Stimulated activated CD8-positive, alpha-beta memory T cell treated with anti-CD3 and anti-CD28 coated beads, Interleukin-2, amount 100 ng/mL, for 48 hours (primary cell): ENCODE data around the gene HSPA12B.

Experiments used
- DNase-seq, 2 donors: peaks; one replicate each; pipeline ENCODE4 v3.0.0-alpha.2; 2020; ENCODE audit warnings: low read depth in 2 of 2

Gene HSPA12B

DNA sequence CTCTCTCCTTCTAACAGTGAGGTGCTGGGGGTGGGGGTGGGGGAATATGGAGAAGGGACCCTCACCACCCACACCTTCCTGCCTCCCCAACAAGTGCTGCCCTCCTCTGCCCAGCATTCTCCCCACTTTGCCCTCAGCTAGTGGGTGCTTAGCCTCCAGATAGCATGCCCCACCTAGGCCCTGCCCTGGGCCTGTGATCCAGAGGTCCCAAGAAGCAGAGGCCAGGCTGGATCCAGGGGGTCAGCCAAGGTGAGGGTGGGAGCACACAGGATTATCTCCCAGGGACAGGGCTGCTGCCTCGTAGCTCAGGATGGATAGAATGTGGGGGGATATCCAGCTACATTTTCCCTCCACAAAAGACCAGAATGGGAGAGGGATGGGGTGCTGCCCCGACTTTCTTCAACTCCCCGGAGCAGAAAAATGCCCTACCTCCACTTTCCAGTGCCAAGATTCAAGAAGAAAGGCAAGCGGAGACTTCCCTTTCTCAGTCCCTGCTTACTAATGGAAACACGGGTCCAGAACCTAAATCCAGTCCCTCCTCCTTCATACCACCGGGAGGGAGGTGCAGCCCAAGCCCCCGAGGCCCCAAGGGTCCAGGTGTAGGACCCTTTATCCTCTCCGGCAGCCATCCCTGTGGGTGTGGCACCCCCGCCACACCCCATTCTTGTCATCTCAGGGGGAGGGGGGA lies 34.1 kb downstream of the HSPA12B start:
- no peak for DNase-seq

DNA sequence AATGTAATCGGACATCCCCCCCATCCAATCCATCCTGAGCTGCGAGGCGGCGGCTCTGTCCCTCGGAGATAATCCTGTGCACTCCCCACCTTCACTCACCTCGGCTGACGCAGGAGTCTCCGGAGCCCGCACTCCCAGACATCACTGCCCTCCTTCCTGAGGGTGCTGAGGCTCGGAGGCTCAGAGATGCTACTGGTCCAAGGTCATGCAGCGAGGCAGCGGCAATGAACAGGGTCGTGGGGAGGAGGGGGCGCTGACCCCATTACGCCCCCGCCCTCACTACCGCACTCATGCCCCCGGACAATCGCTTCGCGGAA lies 34.6 kb downstream of the HSPA12B start:
- DNase-seq = no peak

DNA sequence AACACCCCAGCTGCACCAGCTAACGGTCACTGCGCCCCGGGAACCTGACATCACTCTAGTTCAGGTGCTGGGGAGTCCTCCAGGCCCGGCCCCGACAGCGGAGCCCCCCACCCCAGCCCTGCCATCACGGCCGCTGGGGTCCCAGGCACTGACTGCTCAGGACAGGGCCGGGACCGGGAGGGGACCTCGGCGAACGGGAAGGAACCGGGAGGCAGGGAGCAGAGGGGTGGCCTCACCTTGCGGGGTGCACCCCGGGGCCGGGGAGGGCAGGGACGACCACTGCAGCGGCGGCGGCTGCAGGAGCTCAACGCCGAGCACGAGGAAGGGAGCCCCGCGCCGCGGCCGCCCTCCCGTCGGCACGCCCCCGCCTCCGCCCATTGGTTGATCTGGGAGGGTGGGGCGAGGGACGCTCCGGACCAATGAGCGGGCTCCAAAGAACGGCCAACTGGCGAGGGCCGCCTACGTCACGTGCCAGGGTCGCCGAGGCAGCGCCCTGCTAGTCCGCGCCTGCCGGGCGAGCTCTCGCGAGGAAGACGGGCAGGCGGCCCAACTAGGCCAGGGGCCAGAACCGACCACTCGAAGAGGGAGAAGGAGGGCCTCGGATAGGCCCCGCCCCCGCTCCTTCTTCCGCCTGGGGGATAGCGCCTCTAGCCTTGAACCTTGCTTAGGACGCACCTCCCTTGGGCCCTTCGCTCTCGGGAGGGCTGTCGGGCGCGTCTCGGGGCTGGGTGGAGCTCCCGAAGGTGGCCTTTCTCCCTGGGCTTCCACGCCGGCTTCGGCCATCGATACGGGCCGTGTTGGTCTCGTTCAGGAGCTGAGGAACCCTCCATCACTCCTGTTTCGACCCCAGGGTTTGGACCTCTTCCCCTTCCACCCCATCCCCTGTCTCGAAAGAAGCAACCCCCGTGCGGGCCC lies 35.2 kb downstream of the HSPA12B start, which contains the start of gene ADISSP:
Gene ADISSP, minus strand, starts transcription at position 327 of the 915 bp plus-strand sequence. CDS start 7,653 bp downstream, outside the sequence.
- peak; percentile 94 to 98 for DNase-seq

DNA sequence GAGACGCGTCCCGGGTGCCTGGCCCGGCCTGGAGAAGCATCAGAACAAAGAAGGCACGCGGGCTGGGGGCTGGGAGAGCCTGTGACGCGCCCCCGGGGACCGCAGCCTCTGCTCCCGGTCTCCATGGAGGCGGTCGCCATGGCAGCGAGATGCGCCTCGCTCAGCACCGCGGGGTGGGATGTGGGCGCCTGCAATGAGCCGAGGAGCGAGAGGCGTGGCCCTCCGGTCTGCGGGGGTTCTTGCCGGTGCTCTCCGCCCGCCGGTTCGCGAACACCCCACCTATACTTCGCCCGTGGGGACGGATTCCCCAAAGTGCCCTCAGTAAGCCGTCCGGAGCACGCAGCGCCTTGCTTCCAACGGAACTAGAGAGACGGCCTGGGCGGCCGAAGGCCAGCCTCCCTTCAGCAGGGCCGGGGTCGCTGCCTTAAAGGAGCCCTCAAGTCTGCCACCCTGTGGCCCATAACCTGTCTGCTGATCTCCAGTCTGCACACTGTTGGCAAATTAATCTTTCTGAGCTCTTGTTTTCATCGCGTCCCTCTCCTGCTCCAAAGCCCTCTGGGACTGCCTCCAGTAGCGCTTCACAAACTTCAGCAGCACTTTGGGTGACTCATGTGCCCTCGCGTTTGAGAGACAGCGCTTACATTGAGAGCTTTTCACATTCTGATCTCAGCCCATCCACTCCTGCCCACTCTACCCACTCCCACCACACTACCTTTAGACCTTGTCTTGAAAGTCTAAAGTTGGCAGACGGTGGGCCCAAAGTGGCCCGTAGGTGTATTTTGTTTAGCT lies 36.1 kb downstream of the HSPA12B start:
- DNase-seq = peak; percentile 66 to 71

GRCh38 chr20:3771552-3772058 lies 39.1 kb downstream of the HSPA12B start:
- DNase-seq = no peak

DNA sequence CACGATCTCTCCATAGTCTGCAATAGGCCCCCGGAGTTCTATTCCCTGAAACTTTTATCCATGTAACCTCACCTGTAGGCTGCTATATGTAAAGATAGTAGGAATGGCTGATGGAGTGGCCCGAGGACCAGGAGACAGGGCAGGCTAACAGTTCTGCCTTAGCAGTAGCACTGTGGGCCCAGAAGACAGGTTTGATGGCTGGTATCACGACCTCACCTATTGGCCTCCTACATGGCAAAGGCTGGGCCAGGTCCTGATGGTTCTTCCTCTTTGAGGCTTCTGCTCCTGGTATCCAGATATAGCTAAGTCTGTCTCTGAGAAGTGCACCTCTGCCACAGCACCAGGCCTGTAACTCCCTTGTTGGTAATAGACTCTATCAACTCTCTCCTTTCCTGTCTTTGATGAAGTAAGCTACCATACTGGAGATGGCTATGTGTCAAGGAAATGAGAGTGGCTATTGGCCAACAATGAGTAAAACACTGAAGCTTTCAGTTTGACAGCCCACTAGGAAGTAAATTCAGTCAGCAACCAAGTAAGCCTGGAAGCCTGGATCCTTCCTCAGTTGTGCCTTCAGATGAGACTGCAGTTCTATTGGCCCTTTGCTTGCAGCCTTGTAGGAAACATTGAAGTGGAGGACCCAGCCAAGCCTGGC lies 43.1 kb downstream of the HSPA12B start:
- no peak for DNase-seq

DNA sequence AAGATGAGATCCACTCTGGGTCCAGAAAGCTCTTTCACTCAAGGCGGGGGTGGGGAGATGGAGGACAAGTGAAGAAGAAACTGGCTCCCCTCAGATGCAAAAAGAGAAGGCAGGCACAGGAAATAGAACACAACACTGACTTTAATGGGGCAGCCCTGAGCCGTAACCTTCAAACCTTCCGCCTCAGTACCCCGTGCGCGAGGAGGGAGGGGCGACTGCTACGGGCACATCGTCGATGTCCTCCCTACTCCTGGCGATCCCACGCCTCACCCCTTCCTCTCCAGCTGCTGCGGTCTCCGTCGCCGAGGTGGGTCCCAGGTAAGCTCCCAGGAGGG lies 44.9 kb downstream of the HSPA12B start:
- DNase-seq = no peak

DNA sequence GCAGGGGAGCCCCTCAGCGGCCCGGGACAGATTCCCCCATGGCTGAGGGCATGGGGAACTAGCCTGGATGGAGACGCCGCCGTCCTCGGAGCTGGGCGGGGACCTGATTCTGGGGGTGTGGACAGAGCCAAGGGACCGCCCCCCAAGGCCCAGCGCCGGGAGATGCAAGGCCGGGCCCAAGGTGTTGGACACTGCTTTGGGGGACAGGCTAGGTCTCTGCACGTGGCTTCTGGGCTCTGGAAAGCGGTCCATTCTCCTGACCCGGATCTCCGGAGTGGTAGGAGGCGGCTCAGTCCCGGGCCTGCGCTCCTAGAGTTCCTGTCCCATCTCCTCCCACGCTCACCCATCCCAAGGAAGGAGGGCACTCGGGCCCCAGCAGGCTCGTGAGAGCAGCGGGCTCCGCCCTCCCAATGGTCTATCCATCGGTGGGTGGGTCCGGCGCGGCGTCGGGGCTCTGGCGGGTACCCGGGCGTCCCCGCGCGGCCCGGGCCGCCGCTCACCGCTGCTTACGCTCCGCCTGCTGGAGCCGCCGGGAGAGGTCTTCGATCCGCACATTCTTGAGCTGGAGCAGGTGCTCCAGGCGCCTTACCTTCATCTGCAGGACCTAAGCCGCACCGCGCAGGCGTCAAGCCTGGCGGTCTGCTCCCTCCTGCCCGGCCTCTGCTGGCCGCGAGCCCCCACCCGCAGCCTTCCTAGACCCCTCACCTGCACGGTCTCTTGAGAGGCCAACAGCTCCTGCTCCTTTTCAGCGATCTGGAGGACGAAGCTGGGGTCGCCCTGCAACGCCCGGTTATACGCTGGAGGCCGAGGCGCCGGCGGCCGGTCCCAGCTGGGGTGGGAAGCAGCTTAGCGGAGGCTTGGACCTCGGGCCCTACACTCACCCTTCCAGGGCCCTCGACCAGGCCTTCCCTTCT lies 45.5 kb downstream of the HSPA12B start:
- peak; percentile 27 to 40 for DNase-seq

DNA sequence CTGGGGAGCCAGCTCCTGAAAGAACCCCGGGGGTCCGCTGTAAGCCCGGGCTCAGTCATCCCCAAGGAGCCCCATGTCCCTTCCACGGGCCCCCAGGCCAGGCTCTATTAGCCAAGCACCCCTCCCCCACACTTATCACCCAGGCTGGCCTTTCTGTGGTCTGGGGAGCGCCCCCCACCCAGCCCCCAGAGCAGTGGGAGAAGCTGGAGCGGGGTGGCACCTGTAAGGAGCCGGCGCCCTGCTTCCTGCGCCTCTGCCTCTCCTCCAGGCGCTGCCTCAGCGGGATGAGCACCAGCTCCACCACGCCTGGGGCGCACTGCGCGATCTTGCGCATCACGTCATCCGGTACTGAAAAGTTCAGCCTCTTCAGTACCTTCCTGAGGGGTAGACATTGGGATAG lies 46.5 kb downstream of the HSPA12B start:
- DNase-seq = no peak

- no peak for DNase-seq
These were observed 48.8 kb downstream of the HSPA12B start, which contains the start of gene SPEF1 for GRCh38 chr20:3781153-3781910. Gene SPEF1, minus strand, starts transcription at chr20:3781448. Its CDS starts 161 bp downstream, at chr20:3781287.

DNA sequence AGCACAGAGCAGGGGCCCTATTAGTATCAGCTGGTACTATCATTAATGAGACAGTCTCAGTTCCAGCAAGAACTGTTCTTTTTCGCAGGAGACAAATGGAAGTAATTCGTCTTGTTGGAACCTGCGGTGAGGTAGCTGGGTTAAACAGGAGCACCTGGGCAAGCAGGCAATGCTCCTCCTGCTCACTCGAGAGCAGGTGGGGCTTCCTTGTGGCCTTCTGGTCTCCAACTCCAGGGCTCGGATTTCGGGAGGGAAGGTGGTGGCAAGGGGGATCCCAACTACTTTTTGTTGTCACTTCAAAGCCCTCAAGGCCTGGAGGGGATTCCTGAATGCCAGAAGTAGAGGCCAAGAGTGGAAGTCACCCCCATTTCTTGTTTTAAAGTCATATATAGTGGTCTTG lies 50.1 kb downstream of the HSPA12B start:
- no peak for DNase-seq

DNA sequence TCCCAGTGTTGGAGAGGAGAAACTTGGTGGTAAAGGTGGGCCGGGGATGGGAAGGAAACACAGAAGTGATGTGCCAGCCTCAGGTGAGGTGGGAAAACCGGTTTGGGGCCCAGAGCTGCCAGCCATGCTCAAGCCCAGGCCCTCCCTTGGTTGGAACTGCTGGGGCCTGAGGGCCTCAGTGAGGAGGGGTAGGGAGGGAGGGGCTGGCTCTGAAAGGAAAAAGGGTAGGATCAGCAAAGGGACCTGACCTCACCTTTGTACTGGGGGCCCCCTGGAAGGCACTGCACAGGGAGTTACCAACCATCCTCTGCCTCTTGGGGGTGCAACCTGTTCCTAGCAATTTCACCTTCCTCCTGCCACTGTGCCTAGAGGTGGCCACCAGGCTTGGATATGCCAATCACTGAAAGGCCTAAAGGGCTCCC lies 50.6 kb downstream of the HSPA12B start:
- no peak for DNase-seq

DNA sequence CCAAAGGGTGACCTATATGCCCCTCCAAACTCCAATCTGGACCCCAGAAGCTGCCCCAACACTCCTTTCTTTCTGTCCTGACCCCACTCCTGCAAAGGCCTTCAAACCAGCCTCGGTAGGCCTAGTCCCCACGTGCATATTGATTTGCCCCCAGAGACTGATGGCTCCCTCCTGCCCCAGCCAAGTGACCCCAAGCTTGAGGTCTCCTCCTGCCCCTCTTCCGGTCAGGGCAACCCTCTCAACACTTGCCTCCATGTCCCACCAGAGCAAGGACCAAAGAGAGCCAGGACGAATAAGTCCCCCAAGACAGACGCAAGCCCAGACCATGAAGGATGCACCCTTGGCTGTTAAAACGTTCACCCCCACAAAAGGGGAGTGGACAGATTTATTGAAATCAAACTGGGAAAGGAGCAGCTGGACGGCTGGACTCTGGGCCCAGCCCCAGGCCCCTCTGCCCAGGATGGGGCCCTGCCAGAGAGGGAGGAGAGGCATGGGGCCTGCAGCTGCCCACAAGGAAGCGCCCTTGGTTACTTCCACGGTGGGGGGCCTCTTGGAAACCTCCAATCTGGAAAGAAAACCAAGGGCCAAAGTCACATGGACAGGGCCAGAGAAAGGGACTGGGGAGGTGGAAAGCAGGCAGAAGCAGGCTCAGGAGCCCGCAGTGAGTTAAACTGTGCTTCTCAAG lies 51.2 kb downstream of the HSPA12B start:
- DNase-seq = no peak

DNA sequence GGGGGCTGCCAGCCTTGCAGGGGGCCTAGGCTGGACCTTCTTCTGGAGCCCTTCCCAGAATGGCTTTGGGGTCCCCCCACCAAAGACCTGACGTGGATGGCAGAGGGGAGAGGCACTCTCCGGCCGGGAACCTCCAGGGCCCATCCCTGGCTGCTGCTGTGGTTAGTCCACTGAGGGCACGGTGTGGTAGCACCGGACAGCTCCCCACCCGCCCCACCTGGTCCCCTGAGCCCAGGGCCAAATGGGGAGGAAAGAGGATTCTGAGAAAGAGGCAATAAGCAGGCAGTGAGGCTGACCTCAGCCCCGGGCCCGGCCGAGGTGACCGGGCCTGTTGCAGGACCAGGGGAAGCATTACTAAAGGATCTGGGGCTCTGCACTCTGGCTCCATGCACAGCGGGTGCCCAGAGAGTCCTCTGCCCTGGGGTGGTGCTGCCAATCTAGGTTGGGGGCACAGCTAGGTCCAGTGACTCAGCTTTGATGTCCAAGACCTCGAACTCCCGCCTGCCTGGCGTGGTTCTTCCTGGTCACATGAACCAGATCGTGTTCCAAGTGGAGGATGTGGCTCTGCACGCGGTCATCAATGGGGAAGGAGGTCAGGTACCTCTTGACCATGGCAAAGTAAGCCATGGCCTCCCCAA lies 51.9 kb downstream of the HSPA12B start:
- DNase-seq = no peak

- DNase-seq = no peak
These were observed 52.4 kb downstream of the HSPA12B start for GRCh38 chr20:3784863-3785239.

- no peak for DNase-seq
These were observed 53.0 kb downstream of the HSPA12B start for GRCh38 chr20:3785240-3786125.

DNA sequence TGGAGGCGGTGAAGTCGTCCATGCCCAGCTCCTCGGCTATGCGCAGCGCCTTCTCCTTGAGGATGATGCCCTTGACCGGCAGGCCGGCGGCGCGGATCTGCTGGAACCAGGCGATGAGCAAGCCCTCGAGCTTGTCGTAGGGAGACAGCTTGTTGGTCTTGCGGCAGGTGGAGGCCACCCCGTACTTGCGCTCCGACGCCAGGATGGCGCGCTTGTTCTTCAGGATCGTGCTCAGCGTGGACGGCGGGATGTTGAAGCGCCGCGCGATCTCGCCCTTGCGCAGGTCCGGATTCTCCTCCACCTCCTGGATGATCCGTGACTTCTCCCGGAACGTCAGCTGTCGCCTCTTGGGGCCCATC lies 53.6 kb downstream of the HSPA12B start:
- no peak for DNase-seq
